Measurements from ENCODE around the gene OXTR.

DNA sequence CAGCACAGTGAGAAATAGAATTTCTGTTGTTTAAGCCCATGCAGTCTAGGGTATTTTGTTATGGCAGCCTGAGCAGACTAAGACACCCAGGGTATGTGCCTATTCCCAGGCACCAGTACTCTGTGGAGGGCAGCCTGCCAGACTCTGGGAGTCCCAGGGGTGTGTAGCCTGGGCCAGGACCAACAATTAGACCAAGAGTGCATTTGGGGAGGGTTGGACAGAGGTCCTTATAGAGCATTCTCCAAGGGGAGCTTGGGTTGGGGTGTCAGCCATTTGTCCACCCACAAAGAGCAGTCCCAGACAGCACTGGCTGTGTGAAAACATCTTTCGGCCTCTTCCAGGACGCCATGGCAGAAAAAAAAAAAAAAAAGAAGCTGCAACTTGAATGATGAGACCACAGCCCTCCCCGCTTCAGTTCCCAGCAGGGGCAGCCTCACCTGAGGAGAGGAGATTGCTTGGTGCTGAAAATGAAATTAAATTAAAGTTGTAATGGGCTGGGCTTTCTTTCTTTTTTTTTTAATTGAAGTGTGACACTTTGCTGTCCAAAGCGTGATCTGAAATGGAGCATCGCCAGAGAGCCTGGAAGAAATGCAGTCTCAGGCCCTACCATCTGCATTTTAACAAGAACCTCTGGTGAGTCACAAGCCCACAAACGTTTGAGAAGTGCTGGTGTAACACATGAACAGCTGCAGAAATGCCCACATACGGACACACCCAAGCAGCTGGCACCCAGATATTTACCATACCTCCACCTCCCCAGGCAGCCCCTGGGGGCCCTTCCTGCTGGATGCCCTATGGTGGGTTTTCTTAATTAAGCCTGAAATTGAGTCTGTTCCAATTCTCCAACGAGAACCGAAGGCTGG lies 57.1 kb downstream of the OXTR start:
- TF ChIP-seq, protein P1, sequence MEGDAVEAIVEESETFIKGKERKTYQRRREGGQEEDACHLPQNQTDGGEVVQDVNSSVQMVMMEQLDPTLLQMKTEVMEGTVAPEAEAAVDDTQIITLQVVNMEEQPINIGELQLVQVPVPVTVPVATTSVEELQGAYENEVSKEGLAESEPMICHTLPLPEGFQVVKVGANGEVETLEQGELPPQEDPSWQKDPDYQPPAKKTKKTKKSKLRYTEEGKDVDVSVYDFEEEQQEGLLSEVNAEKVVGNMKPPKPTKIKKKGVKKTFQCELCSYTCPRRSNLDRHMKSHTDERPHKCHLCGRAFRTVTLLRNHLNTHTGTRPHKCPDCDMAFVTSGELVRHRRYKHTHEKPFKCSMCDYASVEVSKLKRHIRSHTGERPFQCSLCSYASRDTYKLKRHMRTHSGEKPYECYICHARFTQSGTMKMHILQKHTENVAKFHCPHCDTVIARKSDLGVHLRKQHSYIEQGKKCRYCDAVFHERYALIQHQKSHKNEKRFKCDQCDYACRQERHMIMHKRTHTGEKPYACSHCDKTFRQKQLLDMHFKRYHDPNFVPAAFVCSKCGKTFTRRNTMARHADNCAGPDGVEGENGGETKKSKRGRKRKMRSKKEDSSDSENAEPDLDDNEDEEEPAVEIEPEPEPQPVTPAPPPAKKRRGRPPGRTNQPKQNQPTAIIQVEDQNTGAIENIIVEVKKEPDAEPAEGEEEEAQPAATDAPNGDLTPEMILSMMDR (IDR thresholded peaks at IDR 0.05) = no peak
- TF ChIP-seq POLR2A (IDR thresholded peaks at IDR 0.05) = no peak
